Measurements from ENCODE around the gene ADGRD1. TPM values are rescaled to one million over a fixed set of nuclear protein-coding genes. Genes with fewer than 3 reads are reported as not detected.

ADGRD1 gene
- total and polyA plus RNA-seq, 12 donors = 0.87 to 6.0 (median 1.6) TPM

DNA sequence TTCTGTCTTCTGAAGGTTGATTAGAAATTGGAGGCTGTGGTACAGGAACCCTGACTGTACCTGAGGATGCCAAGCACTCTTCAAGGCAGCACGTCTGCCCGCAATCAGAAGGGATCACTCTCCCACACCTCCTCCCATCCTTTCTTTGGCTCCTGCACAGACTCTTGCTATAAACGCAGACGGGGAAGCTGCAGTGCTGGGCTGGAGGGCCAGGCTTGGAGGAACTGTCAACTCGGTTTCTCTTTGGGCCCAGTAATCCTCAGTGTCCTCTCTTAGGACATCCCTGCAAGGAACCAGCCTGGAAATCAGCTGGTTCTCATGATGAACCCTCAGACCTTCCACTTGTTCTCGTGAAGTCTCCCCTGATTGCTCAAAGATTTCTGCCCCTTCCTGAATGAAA is 201.4 kb downstream of the ADGRD1 start:
- TF ChIP-seq POLR2A (IDR thresholded peaks at IDR 0.05) = no peak
- no peak for TF ChIP-seq CTCF (IDR thresholded peaks at IDR 0.05)
- intact Hi-C loops (cut with DNase I) = no loop called here

DNA sequence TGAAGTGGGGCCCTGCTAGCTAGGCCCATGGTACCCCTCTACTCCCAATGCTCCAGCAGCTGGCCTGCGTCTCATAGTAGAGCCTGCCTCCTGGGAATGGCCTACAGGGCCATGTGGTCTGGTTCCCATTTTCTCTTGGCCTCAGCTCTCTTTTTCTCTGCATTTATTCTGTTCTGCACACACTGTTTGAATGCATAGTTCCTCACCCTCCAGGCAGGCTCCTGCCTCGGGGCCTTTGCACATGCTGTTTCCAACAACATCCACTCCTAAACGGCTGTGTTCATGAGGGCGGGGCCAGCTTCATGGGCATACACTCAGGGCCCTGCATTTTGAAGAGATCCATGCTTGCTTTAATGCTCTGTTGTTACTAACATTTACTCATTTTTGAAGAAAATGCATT is 204.0 kb downstream of the ADGRD1 start:
- no peak for DNase-seq
- WGBS, 4 donors = 76 to 94% (median 92%) methylated on average over 4 of the region's 4 CpGs
- no peaks in the 10 kb centered on the region for H3K36me3 ChIP-seq (replicated peaks in 1 of 2)
- intact Hi-C loops (cut with DNase I) = no loop called here
- no peaks in the 10 kb centered on the region for H3K4me1 ChIP-seq (replicated peaks in 1 of 2)
- no peaks in the 10 kb centered on the region for H3K27me3 ChIP-seq
- no peak overlapping the region for H3K27ac ChIP-seq
- no peak overlapping the region for H3K4me3 ChIP-seq
- TF ChIP-seq POLR2A (IDR thresholded peaks at IDR 0.05) (no peak), CTCF (IDR thresholded peaks at IDR 0.05) (no peak)
- H3K9me3 ChIP-seq (replicated peaks in 1 of 3) = no peaks in the 10 kb centered on the region

More for the DNA sequence above, 201.4 kb downstream of the ADGRD1 start:
- Histone ChIP-seq H3K27ac (no peak overlapping the region), H3K36me3 (replicated peaks in 1 of 2) (no peaks in the 10 kb centered on the region), H3K9me3 (replicated peaks in 1 of 3) (no peaks in the 10 kb centered on the region), H3K4me3 (no peak overlapping the region), H3K4me1 (replicated peaks in 1 of 2) (no peaks in the 10 kb centered on the region), H3K27me3 (no peaks in the 10 kb centered on the region)
- WGBS, 4 donors = 57 to 74% (median 66%) methylated on average over 6 of the region's 6 CpGs
- peak in 1 of 7 donors; percentile 20 for DNase-seq

- TF ChIP-seq CTCF (IDR thresholded peaks at IDR 0.05) = no peak
- TF ChIP-seq POLR2A (IDR thresholded peaks at IDR 0.05) = no peak
- H3K27me3 ChIP-seq = peaks cover 4% of the 10 kb centered on the region
- no peaks in the 10 kb centered on the region for H3K9me3 ChIP-seq (replicated peaks in 1 of 3)
- no peak overlapping the region for H3K4me3 ChIP-seq
- DNase-seq = peak in 1 of 7 donors; percentile 18
- WGBS, 4 donors = 49 to 68% (median 58%) methylated on average over 3 of the region's 3 CpGs
- no peaks in the 10 kb centered on the region for H3K36me3 ChIP-seq (replicated peaks in 1 of 2)
- no peak overlapping the region for H3K27ac ChIP-seq
- H3K4me1 ChIP-seq (replicated peaks in 1 of 2) = no peaks in the 10 kb centered on the region
- intact Hi-C loops (cut with DNase I) = no loop called here
Measured at GRCh38 chr12:131159660-131160059, 206.0 kb downstream of the ADGRD1 start.

- 84 to 87% (median 86%) methylated on average over 3 of the region's 3 CpGs for WGBS, 4 donors
- Histone ChIP-seq H3K36me3 (replicated peaks in 1 of 2) (no peaks in the 10 kb centered on the region), H3K27me3 (peaks cover 4% of the 10 kb centered on the region), H3K4me1 (replicated peaks in 1 of 2) (no peaks in the 10 kb centered on the region), H3K27ac (no peak overlapping the region), H3K4me3 (no peak overlapping the region), H3K9me3 (replicated peaks in 1 of 3) (no peaks in the 10 kb centered on the region)
- TF ChIP-seq POLR2A (IDR thresholded peaks at IDR 0.05) = no peak
- TF ChIP-seq CTCF (IDR thresholded peaks at IDR 0.05) = no peak
- intact Hi-C loops (cut with DNase I) = no loop called here
- peak in 1 of 7 donors; percentile 27 for DNase-seq
Measured at GRCh38 chr12:131162113-131162512, 208.4 kb downstream of the ADGRD1 start.
